RPMI8226 (cell line): ENCODE results near the gene PNPLA6.
A peak's percentile ranks its signal among the peaks of the same experiment; 100 is the strongest.
"Not testable (repeated sequence)": the region's sequence is repeated elsewhere in the genome, so short reads cannot be mapped to it uniquely, and the experiment has no call there.

Source experiments
- DNase-seq: peaks from one replicate; pipeline ENCODE4 v3.0.0-alpha.2; 2015

Gene PNPLA6

DNA sequence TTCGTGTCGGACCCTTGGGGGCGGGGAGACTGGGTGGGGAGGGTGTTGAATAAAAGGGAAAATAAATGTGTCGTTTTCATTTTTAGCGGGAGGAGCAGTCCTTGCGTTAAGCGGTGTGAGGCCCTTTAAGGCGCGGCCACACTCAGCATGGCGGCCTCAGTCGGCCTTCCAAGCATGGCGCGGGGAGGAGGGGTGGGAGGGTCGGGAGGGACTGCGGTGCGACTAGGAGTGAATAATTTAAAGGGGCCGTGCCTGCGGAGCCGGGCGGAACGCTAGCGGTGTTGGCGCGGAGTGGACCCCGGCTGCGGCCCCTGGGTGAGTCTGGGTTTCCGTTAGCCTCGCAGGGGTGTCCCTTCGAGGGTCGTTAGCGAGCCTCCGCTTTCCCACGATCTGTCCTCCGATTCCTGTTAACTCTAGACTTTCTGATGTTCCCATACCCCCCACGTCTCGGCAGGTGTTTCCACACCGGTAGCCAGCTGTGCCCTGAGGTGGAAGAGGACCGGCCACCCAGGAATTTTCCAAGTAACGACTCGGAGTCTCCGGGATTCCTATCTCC, 1.5 kb upstream of the PNPLA6 start:
- peak; percentile 91 for DNase-seq

DNA sequence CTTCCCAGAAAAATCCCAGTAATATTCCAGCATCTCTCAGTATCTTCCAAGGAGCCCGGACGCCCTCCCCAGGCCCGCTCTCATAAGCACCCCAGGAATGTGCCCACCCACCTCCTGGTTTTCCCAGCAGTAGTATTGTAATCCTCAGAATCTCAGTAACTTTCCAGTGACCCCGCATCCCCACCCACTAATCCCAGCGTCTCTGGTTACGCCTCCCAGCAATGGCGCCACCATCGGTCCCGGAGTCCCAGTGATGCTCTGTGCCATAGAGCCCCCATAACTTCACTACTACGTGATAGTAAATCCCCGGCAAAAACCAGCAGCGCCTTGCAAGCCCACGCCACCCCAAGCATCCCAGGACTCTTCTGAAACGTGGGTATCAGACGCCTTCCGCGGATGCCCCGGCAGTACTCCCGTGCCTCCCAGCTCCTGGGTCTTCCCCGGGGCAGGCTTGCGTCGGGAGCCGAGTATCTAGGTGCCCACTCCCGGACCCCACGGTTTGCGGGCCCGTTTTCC, 928 bp upstream of the PNPLA6 start:
- peak; percentile 47 for DNase-seq

DNA sequence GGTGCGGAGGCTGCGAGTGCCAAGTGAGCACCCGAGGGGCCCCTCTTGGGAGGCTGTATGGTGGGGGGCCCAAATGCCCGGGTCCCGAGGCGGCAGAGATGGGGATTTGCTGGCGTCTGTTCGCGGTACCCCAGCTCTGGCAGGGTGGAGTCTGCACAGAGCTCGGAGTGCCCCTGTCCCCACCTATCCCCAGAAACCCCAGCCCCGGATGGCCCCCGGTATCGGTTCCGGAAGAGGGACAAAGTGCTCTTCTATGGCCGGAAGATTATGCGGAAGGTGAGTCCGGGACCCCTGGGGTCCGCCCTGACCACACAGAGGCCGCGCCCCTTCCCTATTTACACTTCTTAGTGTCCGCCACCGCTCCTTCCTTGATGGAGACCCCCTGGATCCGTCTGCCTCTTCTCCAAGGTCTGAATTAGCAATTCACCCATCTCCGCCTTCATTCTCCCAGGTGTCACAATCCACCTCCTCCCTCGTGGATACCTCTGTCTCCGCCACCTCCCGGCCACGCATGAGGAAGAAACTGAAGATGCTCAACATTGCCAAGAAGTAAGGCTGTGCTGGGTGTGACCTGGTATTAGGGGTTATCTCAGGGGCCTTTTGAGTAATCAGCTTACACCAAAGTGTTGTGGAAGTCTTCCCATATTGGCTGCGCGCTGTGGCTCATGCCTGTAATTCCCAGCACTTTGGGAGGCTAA, 630 bp downstream of the PNPLA6 start:
- no peak for DNase-seq

DNA sequence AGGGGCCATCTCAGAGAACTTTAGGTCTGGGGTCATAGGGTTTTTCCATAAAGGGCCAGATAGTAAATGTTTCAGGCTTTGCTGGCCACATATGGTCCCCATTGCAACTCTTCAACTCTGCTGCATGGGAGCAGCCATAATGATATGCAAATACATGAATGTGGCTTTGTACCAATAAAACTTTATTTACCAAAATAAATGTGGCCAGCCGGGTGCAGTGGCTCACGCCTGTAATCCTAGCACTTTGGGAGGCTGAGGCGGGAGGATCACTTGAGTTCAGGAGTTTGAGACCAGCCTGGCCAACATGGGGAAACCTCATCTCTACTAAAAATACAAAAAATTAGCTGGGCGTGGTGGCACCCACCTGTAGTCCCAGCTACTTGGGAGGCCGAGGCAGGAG, 3.5 kb downstream of the PNPLA6 start:
- not testable (repeated sequence) for DNase-seq

DNA sequence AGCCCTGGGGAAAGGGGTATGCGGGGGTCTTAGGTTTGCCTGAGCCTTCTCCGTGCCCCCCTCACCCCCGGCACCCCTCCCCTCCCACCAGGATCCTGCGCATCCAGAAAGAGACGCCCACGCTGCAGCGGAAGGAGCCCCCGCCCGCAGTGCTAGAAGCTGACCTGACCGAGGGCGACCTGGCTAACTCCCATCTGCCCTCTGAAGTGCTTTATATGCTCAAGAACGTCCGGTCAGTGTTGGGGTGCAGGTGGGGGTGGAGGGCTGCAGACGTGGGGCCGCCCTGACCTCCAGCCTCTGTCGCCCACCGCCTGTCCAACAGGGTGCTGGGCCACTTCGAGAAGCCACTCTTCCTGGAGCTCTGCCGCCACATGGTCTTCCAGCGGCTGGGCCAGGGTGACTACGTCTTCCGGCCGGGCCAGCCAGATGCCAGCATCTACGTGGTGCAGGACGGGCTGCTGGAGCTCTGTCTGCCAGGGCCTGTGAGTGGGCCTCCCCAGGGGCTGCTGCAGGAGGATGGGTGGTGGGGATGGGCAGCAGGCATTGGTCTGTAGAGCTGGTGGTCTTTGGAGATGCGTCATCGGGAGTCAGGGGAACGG, 4.4 kb downstream of the PNPLA6 start:
- no peak for DNase-seq

DNA sequence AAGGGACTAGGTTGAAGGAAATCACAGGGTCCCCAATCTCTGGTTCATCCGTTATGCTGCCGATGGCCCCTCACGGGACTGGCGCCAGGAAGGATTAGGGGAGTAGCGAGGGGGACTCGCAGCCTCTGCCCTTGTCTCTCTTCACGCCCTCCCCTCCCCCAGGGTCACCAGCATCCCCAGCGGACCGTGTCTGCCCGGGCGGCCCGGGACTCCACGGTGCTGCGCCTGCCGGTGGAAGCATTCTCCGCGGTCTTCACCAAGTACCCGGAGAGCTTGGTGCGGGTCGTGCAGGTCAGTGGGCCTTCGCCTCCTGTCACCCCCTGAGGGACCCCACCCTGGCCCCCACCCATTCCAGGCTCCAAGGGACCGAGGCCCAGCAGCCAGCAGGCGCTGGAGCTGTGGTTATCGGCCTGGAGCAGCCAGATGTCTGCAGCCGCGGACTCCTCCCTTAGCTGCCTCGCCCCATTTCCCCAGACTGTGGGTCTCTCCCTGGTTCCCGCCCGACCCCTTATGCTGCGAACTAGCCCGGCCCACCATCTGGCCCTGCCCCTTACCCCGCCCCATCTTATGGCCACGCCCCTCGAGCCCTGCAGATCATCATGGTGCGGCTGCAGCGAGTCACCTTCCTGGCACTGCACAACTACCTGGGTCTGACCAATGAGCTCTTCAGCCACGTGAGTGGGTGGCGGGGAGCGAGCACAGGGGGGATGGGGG, 5.4 kb downstream of the PNPLA6 start:
- no peak for DNase-seq

DNA sequence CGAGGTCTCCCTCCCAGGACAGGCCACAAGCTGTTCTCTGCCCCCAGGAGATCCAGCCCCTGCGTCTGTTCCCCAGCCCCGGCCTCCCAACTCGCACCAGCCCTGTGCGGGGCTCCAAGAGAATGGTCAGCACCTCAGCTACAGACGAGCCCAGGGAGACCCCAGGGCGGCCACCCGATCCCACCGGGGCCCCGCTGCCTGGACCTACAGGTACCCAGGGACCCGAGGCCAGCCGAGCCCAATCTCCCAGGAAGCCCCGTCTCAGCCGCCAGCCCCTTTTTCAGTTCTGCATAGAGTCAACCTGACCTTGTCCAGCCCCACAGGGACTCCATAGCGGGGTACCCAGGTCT, 5.9 kb downstream of the PNPLA6 start:
- DNase-seq, result no peak

DNA sequence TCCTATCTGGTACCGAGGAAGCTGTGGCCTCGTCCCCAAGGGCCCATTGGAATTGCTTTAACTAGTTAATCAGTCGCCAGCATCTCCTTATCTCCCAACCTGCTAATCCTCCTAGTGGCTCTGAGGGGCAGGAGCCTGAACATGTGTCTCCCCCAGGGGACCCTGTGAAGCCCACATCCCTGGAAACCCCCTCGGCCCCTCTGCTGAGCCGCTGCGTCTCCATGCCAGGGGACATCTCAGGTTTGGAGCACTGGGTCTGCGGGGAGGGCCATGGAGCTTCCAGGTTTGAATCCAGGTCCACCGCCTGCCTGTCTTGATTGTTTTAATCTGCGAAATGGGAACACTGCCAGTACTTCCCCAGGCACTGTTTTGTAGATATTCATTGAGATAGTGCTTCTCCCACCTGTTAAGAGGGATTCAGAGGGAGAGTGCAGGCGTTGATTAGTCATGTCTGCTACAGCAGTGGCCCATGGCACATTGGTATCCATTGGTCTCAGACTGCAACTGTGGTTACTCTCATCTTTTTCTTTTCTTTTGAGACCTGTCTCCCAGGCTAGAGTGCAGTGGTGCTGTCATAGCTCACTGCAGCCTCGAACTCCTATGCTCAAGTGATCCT, 6.4 kb downstream of the PNPLA6 start:
- no peak for DNase-seq

DNA sequence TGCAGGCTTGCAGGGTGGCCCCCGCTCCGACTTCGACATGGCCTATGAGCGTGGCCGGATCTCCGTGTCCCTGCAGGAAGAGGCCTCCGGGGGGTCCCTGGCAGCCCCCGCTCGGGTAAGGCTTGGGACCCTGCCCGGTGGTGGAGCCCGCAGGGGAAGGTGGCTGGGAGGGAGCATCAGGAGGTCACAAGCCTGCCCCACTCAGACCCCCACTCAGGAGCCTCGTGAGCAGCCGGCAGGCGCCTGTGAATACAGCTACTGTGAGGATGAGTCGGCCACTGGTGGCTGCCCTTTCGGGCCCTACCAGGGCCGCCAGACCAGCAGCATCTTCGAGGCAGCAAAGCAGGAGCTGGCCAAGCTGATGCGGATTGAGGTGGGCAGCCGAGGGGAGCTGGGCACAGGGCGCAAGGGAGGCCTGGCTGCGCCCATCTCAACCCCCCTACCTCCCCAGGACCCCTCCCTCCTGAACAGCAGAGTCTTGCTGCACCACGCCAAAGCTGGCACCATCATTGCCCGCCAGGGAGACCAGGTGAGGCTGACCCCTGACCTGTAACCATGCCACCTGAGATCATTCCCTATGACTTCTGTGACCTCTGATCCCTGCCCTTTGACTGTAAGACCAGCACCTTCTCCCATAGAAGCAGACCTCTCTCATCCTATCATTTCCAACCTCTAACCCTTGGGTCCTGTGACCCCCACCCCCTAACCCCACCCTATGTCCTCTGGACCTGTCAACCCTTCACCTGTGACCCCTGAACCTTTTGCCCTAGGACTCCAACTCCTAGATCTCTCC, 7.2 kb downstream of the PNPLA6 start:
- DNase-seq, result no peak

DNA sequence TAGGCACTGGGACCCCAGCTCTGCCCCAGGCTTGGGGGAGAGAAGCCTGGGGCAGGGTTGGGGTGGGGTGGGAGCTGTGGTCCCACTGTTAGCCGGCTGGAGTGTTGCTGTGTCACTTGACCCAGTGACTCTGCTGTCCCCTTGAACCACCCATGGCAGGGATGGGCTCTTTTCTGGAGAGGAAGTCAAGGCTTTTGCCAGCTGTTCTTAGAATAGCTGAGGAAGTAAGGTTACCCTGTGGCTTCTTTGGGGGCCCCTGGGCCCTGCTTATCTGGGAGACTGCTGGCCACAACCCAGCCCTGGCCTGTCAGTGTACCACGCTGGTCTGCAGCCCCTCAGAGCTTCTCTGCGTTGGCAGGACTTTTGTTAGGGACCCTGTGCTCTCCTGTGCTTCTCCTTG, 9.1 kb downstream of the PNPLA6 start:
- DNase-seq, result no peak

DNA sequence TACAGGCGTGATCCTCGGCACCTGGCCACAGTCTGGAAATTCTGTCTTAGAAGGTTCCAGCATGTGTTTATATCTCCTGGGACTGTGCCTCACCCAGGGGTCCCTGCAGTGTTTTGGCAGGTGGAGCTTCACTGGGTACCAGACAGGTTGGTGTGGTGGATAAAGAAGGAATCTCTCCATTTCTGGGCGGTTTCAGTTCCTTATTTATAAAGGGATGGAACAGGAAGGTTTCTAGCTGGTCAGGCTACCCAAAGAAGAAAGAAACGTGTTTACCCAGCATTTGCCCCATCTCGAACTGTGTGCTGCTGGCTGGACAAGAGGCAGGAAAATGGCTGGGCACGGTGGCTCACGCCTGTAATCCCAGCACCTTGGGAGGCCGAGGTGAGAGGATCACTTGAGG, 9.8 kb downstream of the PNPLA6 start:
- DNase-seq, result peak; percentile 58

DNA sequence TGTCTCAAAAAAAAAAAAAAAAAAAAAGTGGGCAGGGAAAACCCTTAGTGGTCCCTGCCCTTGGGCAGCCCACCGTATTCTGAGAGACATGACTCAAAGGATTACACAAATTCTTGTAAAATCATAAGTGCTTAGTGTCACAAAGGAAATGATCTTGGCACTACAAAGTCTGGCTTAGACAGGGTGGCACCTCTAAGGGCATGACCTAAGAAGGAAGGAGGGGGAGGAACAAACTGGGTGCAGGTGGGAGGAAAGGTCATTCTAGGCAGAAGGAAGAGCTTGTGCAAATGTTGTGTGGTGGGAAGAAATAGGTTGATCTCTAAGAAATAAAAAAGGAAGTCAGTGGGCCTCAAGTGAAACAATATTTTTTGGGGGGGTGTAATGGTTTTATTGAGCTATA, 10.4 kb downstream of the PNPLA6 start:
- DNase-seq, result peak; percentile 67

DNA sequence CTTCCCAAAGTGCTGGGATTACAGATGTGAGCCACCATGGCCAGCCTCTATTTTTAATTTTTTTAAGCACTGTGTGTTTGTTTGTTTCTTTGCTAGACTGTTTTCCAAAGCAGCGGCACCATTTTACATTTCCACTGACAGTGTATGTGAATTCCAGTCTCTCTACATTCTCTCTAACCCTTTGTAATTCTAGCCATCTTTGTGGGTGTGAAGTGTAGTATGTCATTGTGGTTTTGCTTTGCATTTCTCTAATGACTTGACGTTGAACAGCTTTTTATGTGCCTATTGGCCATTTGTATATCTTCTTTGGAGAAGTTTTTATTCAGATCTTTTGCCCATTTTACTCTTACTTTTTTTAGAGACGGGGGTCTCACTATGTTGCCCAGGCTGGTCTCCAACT, 11.6 kb downstream of the PNPLA6 start:
- DNase-seq, result no peak

DNA sequence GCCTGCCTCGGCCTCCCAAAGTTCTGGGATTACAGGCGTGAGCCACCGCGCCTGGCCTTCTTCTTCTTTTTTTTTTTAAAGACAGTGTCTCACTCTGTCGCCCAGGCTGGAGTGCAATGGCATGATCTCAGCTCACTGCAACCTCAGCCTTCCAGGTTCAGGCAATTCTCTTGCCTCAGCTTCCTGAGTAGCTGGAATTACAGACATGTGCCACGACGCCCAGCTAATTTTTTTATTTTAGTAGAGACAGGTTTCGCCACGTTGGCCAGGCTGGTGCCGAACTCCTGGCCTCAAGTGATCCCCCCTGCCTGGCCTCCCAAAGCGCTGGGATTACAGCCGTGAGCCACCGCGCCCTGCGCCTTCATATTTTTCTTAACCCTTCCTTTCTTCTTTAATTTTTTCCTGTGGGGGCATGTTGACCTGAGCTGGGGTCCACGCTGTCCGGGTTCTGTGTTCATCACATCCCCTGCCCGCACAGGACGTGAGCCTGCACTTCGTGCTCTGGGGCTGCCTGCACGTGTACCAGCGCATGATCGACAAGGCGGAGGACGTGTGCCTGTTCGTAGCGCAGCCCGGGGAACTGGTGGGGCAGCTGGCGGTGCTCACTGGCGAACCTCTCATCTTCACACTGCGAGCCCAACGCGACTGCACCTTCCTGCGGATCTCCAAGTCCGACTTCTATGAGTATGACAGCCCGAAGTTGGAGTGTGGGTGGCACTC, 14.1 kb downstream of the PNPLA6 start:
- DNase-seq, result no peak

DNA sequence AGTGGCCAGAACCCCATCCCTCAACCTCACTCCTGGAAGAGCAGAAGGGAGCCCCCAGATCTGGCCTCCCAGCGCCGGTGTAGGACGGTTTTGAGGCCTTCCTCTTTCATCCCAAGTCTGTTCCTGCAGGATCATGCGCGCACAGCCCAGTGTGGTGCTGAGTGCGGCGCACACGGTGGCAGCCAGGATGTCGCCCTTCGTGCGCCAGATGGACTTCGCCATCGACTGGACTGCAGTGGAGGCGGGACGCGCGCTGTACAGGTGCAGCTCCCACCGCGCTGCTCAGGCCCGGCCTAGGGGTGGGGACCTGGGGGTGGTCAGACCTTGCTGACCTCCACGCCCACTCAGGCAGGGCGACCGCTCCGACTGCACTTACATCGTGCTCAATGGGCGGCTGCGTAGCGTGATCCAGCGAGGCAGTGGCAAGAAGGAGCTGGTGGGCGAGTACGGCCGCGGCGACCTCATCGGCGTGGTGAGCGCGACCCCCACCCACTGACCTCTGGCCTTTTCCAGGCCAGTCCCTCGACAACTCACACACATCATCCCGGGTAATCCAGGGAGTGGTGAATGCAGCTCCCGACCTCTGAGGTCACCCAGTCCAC, 14.8 kb downstream of the PNPLA6 start:
- no peak for DNase-seq

DNA sequence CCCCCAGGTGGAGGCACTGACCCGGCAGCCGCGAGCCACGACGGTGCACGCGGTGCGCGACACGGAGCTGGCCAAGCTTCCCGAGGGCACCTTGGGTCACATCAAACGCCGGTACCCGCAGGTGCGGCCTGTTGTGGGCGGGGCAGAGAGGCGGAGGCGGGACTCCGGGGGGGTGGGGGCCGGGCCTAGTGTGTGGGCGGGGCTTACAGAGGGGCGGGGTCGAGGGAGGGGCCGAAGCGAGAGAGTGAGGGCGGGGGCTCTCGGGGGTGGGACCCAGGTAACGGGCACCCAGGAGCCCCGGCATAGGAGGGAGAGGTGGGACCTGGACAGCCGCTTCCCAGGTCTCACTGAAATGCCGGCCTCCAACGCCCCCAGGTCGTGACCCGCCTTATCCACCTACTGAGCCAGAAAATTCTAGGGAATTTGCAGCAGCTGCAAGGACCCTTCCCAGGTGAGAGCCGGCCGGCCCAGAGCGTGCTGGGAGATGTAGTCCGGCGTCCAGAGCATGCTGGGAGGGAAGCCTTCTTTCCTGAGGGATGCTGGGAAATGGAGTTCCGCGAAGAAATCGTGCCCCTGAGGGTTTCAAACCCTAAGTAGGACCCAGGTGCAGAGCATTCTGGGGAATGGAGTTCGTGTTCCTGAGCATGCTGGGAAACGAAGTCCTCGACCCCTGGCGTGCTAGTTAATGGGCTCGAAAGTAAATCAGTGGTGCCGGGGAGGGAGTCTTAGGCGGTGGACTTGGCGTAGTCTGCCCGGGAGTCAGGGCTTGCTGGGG, 15.7 kb downstream of the PNPLA6 start:
- DNase-seq, result no peak

DNA sequence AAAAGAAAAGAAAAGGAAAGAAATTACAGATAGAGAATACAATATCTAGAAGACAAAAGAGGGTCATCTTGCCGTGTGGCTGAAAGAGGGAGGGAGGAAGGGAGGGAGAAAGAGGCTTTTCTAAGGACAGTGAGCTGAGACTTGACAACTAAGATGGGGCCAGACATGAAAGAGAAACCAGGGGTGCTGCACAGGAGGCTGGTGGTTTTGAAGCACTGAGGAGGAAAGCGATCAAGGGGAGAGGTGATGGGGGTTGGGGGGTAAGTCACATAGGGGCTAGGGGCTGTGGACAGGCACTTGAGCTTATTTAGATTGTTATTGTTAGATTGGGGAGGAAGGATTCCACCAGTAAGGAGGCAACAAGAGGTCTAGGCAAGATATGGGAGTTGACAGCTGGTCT, 17.3 kb downstream of the PNPLA6 start:
- DNase-seq, result no peak

DNA sequence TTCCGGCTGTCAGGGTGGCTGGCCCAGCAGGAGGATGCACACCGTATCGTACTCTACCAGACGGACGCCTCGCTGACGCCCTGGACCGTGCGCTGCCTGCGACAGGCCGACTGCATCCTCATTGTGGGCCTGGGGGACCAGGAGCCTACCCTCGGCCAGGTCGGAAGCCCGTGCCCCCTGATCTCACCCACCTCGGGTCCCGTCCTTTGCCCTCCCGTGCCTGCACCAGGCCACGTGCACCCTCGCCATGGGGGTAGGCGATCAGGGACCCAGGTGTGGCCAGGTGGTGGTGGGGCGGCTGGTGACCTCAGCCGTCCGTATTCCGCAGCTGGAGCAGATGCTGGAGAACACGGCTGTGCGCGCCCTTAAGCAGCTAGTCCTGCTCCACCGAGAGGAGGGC, 19.0 kb downstream of the PNPLA6 start:
- no peak for DNase-seq

DNA sequence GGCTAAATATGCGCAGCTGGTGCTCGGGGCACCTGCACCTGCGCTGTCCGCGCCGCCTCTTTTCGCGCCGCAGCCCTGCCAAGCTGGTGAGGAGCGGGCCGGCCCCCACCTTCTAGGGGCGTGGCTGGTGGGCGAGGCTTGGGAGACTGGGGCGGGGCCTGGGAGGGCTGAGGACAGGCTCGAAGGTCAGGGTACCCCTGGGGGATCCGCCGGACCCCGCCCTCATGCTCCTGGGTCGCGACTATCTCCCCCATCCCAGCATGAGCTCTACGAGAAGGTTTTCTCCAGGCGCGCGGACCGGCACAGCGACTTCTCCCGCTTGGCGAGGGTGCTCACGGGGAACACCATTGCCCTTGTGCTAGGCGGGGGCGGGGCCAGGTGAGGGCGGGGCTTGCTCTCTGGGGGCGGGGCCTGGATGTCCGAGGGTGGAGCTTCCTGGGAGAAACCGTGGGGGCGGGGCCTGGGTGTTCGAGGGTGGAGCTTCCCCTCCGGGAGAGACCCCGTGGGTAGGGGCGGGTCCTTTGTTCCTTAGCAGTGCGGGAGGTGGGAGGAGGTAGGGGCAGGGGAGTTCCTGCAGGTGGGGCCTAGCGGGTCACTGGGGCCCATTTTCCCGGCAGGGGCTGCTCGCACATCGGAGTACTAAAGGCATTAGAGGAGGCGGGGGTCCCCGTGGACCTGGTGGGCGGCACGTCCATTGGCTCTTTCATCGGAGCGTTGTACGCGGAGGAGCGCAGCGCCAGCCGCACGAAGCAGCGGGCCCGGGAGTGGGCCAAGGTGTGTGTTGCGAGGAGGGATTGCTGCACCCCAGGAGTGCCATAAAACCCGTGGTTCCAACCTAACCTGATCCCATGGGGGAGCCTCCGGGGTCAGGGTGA, 19.7 kb downstream of the PNPLA6 start:
- no peak for DNase-seq
